ENCODE measurements around the gene PDE11A.

DNA sequence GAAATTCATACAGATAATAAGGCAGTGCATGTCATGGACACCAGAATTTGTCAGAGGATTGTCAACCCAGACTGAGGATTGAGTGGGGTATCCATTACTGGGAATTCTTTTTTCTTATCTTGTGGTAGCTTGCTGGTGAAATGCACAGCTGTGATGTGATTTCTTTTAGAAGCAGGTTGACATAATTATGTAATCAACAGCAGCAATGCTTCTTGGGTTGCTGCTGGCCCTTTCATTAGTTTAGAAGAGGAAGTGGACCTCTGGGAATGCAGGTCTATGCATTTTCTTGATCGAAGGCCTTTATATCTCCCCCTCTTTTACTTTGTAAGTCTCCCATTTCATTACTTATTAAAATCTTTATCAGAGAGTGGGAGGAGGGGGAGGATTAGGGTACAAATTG, 360.1 kb downstream of the PDE11A start:
- TF ChIP-seq HHEX (CRISPR knock-in tag; IDR thresholded peaks at IDR 0.05): no peak
- TF ChIP-seq, protein P1, sequence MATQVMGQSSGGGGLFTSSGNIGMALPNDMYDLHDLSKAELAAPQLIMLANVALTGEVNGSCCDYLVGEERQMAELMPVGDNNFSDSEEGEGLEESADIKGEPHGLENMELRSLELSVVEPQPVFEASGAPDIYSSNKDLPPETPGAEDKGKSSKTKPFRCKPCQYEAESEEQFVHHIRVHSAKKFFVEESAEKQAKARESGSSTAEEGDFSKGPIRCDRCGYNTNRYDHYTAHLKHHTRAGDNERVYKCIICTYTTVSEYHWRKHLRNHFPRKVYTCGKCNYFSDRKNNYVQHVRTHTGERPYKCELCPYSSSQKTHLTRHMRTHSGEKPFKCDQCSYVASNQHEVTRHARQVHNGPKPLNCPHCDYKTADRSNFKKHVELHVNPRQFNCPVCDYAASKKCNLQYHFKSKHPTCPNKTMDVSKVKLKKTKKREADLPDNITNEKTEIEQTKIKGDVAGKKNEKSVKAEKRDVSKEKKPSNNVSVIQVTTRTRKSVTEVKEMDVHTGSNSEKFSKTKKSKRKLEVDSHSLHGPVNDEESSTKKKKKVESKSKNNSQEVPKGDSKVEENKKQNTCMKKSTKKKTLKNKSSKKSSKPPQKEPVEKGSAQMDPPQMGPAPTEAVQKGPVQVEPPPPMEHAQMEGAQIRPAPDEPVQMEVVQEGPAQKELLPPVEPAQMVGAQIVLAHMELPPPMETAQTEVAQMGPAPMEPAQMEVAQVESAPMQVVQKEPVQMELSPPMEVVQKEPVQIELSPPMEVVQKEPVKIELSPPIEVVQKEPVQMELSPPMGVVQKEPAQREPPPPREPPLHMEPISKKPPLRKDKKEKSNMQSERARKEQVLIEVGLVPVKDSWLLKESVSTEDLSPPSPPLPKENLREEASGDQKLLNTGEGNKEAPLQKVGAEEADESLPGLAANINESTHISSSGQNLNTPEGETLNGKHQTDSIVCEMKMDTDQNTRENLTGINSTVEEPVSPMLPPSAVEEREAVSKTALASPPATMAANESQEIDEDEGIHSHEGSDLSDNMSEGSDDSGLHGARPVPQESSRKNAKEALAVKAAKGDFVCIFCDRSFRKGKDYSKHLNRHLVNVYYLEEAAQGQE (IDR thresholded peaks at IDR 0.05; ENCODE audit: borderline replicate concordance in 1 of 2, low read depth in 1 of 2, low read length in 2 of 2): no peak
- TF ChIP-seq, protein P2, sequence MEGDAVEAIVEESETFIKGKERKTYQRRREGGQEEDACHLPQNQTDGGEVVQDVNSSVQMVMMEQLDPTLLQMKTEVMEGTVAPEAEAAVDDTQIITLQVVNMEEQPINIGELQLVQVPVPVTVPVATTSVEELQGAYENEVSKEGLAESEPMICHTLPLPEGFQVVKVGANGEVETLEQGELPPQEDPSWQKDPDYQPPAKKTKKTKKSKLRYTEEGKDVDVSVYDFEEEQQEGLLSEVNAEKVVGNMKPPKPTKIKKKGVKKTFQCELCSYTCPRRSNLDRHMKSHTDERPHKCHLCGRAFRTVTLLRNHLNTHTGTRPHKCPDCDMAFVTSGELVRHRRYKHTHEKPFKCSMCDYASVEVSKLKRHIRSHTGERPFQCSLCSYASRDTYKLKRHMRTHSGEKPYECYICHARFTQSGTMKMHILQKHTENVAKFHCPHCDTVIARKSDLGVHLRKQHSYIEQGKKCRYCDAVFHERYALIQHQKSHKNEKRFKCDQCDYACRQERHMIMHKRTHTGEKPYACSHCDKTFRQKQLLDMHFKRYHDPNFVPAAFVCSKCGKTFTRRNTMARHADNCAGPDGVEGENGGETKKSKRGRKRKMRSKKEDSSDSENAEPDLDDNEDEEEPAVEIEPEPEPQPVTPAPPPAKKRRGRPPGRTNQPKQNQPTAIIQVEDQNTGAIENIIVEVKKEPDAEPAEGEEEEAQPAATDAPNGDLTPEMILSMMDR (CRISPR knock-in tag; IDR thresholded peaks at IDR 0.05): no peak
- TF ChIP-seq JDP2 (CRISPR knock-in tag; IDR thresholded peaks at IDR 0.05; ENCODE audit: borderline replicate concordance): no peak
- TF ChIP-seq ZFP36 (IDR thresholded peaks at IDR 0.05; ENCODE audit: borderline replicate concordance, low read depth, low read length, partially characterized antibody): no peak
- TF ChIP-seq THYN1 (CRISPR knock-in tag; IDR thresholded peaks at IDR 0.05; ENCODE audit: borderline replicate concordance, low read depth): no peak
